Stimulated activated CD4-positive, alpha-beta T cell treated with anti-CD3 and anti-CD28 coated beads, TNF-alpha, amount 100 ng/mL, for 48 hours (primary cell): ENCODE data around the gene RAB26.

ENCODE experiments used
- DNase-seq, 3 donors: peaks; one replicate each; pipeline ENCODE4 v3.0.0-alpha.2; 2020; ENCODE audit warnings: low read depth in 3 of 3

Gene RAB26

GRCh38 chr16:2142942-2143877 lies 5.2 kb upstream of the RAB26 start:
- no peak for DNase-seq

- DNase-seq, result no peak
Measured at GRCh38 chr16:2143878-2144485, 4.4 kb upstream of the RAB26 start.

GRCh38 chr16:2145843-2146242 lies 2.6 kb upstream of the RAB26 start:
- no peak for DNase-seq

- DNase-seq, result no peak
Measured at GRCh38 chr16:2147378-2147777, 1.0 kb upstream of the RAB26 start.

- DNase-seq, result no peak
Measured at GRCh38 chr16:2148714-2149629, 547 bp downstream of the RAB26 start.

GRCh38 chr16:2149630-2150417 lies 1.4 kb downstream of the RAB26 start:
- no peak for DNase-seq

- no peak for DNase-seq
Measured at GRCh38 chr16:2150418-2151187, 2.2 kb downstream of the RAB26 start.

- no peak for DNase-seq
Measured at GRCh38 chr16:2151188-2152091, 3.0 kb downstream of the RAB26 start.

GRCh38 chr16:2152695-2153506 lies 4.5 kb downstream of the RAB26 start:
- DNase-seq, result no peak

GRCh38 chr16:2154533-2155090 lies 6.2 kb downstream of the RAB26 start:
- DNase-seq, result no peak

- DNase-seq, result peak; percentile 93 to 98 (median 95)
Measured at GRCh38 chr16:2155091-2155950, 6.9 kb downstream of the RAB26 start, which contains the start of gene TRAF7. Gene TRAF7, plus strand, starts transcription at chr16:2155782. Its CDS starts 8,139 bp downstream, at chr16:2163921.

- DNase-seq, result no peak
Measured at GRCh38 chr16:2155977-2156848, 7.8 kb downstream of the RAB26 start.

- no peak for DNase-seq
Measured at GRCh38 chr16:2156849-2157224, 8.4 kb downstream of the RAB26 start.

GRCh38 chr16:2157480-2158261 lies 9.2 kb downstream of the RAB26 start:
- DNase-seq, result no peak

- no peak for DNase-seq
Measured at GRCh38 chr16:2158262-2158638, 9.8 kb downstream of the RAB26 start.
